ENCODE measurements around the gene MYO3B. TPM values are rescaled to one million over a fixed set of nuclear protein-coding genes. Genes with fewer than 3 reads are reported as not detected.
"Not testable (repeated sequence)": the region's sequence is repeated elsewhere in the genome, so short reads cannot be mapped to it uniquely, and the experiment has no call there.

The MYO3B gene
- total and polyA plus RNA-seq, 2 donors: 0.64 to 0.71 TPM

- H3K9me3 ChIP-seq (ENCODE audit: control insufficient read depth in 2 of 2, insufficient read depth in 1 of 2, low read length in 1 of 2); DNase-seq (ENCODE audit: low read depth in 6 of 9, low spot score in 9 of 9); H3K36me3 ChIP-seq (ENCODE audit: control insufficient read depth in 2 of 2, insufficient read depth in 2 of 2, low read length in 1 of 2); H3K4me1 ChIP-seq (ENCODE audit: control insufficient read depth in 2 of 2, insufficient read depth in 2 of 2, low read length in 2 of 2); H3K27me3 ChIP-seq (ENCODE audit: control insufficient read depth in 2 of 2, insufficient read depth in 1 of 2, low read length in 1 of 2); H3K27ac ChIP-seq (ENCODE audit: low read depth in 1 of 2, low read length in 1 of 2); H3K4me3 ChIP-seq (ENCODE audit: low read length in 2 of 2): not testable (repeated sequence)
These were observed 496.3 kb downstream of the MYO3B start for GRCh38 chr2:170674282-170674681.

GRCh38 chr2:170675701-170676100 is 497.8 kb downstream of the MYO3B start:
- Histone ChIP-seq H3K36me3 (ENCODE audit: control insufficient read depth in 2 of 2, insufficient read depth in 2 of 2, low read length in 1 of 2) (no peaks in the 10 kb centered on the region), H3K27ac (ENCODE audit: low read depth in 1 of 2, low read length in 1 of 2) (no peak overlapping the region), H3K4me1 (ENCODE audit: control insufficient read depth in 2 of 2, insufficient read depth in 2 of 2, low read length in 2 of 2) (peaks cover 0 to 5% of the 10 kb centered on the region in 2 donors), H3K9me3 (ENCODE audit: control insufficient read depth in 2 of 2, insufficient read depth in 1 of 2, low read length in 1 of 2) (no peaks in the 10 kb centered on the region), H3K27me3 (ENCODE audit: control insufficient read depth in 2 of 2, insufficient read depth in 1 of 2, low read length in 1 of 2) (no peaks in the 10 kb centered on the region), H3K4me3 (ENCODE audit: low read length in 2 of 2) (no peak overlapping the region)
- DNase-seq (ENCODE audit: low read depth in 6 of 9, low spot score in 9 of 9): no peak
- 91% methylated on average over 6 of the region's 6 CpGs for WGBS

- H3K4me3 ChIP-seq (ENCODE audit: low read length in 2 of 2): no peak overlapping the region
- H3K27ac ChIP-seq (ENCODE audit: low read depth in 1 of 2, low read length in 1 of 2): no peak overlapping the region
- peaks cover 0 to 5% of the 10 kb centered on the region in 2 donors for H3K4me1 ChIP-seq (ENCODE audit: control insufficient read depth in 2 of 2, insufficient read depth in 2 of 2, low read length in 2 of 2)
- H3K27me3 ChIP-seq (ENCODE audit: control insufficient read depth in 2 of 2, insufficient read depth in 1 of 2, low read length in 1 of 2): no peaks in the 10 kb centered on the region
- H3K9me3 ChIP-seq (ENCODE audit: control insufficient read depth in 2 of 2, insufficient read depth in 1 of 2, low read length in 1 of 2): no peaks in the 10 kb centered on the region
- peak in 1 of 9 donors; percentile 26 for DNase-seq (ENCODE audit: low read depth in 6 of 9, low spot score in 9 of 9)
- no peaks in the 10 kb centered on the region for H3K36me3 ChIP-seq (ENCODE audit: control insufficient read depth in 2 of 2, insufficient read depth in 2 of 2, low read length in 1 of 2)
- WGBS: 77% methylated on average over 5 of the region's 5 CpGs
These were observed 501.7 kb downstream of the MYO3B start for GRCh38 chr2:170679607-170680079.

GRCh38 chr2:170680172-170680941 is 502.4 kb downstream of the MYO3B start:
- 90% methylated on average over 2 of the region's 2 CpGs for WGBS
- no peaks in the 10 kb centered on the region for H3K9me3 ChIP-seq (ENCODE audit: control insufficient read depth in 2 of 2, insufficient read depth in 1 of 2, low read length in 1 of 2)

GRCh38 chr2:170681311-170681710 is 503.4 kb downstream of the MYO3B start:
- WGBS: 97% methylated on average over 1 of the region's 1 CpG

More at GRCh38 chr2:170680172-170680941, 502.4 kb downstream of the MYO3B start:
- Histone ChIP-seq H3K4me1 (ENCODE audit: control insufficient read depth in 2 of 2, insufficient read depth in 2 of 2, low read length in 2 of 2) (peaks cover 0 to 5% of the 10 kb centered on the region in 2 donors), H3K27me3 (ENCODE audit: control insufficient read depth in 2 of 2, insufficient read depth in 1 of 2, low read length in 1 of 2) (no peaks in the 10 kb centered on the region), H3K27ac (ENCODE audit: low read depth in 1 of 2, low read length in 1 of 2) (no peak overlapping the region), H3K4me3 (ENCODE audit: low read length in 2 of 2) (no peak overlapping the region), H3K36me3 (ENCODE audit: control insufficient read depth in 2 of 2, insufficient read depth in 2 of 2, low read length in 1 of 2) (no peaks in the 10 kb centered on the region)
- peak in 1 of 9 donors; percentile 24 for DNase-seq (ENCODE audit: low read depth in 6 of 9, low spot score in 9 of 9)

GRCh38 chr2:170685591-170685990 is 507.6 kb downstream of the MYO3B start:
- WGBS: 91% methylated on average over 4 of the region's 4 CpGs
- no peak overlapping the region for H3K27ac ChIP-seq (ENCODE audit: low read depth in 1 of 2, low read length in 1 of 2)
- no peak overlapping the region for H3K4me3 ChIP-seq (ENCODE audit: low read length in 2 of 2)
- H3K4me1 ChIP-seq (ENCODE audit: control insufficient read depth in 2 of 2, insufficient read depth in 2 of 2, low read length in 2 of 2): peaks cover 0 to under 1% of the 10 kb centered on the region in 2 donors
- H3K27me3 ChIP-seq (ENCODE audit: control insufficient read depth in 2 of 2, insufficient read depth in 1 of 2, low read length in 1 of 2): no peaks in the 10 kb centered on the region
- no peaks in the 10 kb centered on the region for H3K9me3 ChIP-seq (ENCODE audit: control insufficient read depth in 2 of 2, insufficient read depth in 1 of 2, low read length in 1 of 2)
- H3K36me3 ChIP-seq (ENCODE audit: control insufficient read depth in 2 of 2, insufficient read depth in 2 of 2, low read length in 1 of 2): no peaks in the 10 kb centered on the region
- DNase-seq (ENCODE audit: low read depth in 6 of 9, low spot score in 9 of 9): no peak

More at GRCh38 chr2:170681311-170681710, 503.4 kb downstream of the MYO3B start:
- no peaks in the 10 kb centered on the region for H3K27me3 ChIP-seq (ENCODE audit: control insufficient read depth in 2 of 2, insufficient read depth in 1 of 2, low read length in 1 of 2)
- peaks cover 0 to 5% of the 10 kb centered on the region in 2 donors for H3K4me1 ChIP-seq (ENCODE audit: control insufficient read depth in 2 of 2, insufficient read depth in 2 of 2, low read length in 2 of 2)
- no peaks in the 10 kb centered on the region for H3K9me3 ChIP-seq (ENCODE audit: control insufficient read depth in 2 of 2, insufficient read depth in 1 of 2, low read length in 1 of 2)
- DNase-seq (ENCODE audit: low read depth in 6 of 9, low spot score in 9 of 9): no peak
- H3K4me3 ChIP-seq (ENCODE audit: low read length in 2 of 2): no peak overlapping the region
- no peak overlapping the region for H3K27ac ChIP-seq (ENCODE audit: low read depth in 1 of 2, low read length in 1 of 2)
- no peaks in the 10 kb centered on the region for H3K36me3 ChIP-seq (ENCODE audit: control insufficient read depth in 2 of 2, insufficient read depth in 2 of 2, low read length in 1 of 2)

- DNase-seq (ENCODE audit: low read depth in 6 of 9, low spot score in 9 of 9): no peak
- Histone ChIP-seq H3K4me3 (ENCODE audit: low read length in 2 of 2) (no peak overlapping the region), H3K27me3 (ENCODE audit: control insufficient read depth in 2 of 2, insufficient read depth in 1 of 2, low read length in 1 of 2) (no peaks in the 10 kb centered on the region), H3K4me1 (ENCODE audit: control insufficient read depth in 2 of 2, insufficient read depth in 2 of 2, low read length in 2 of 2) (no peaks in the 10 kb centered on the region), H3K9me3 (ENCODE audit: control insufficient read depth in 2 of 2, insufficient read depth in 1 of 2, low read length in 1 of 2) (no peaks in the 10 kb centered on the region), H3K36me3 (ENCODE audit: control insufficient read depth in 2 of 2, insufficient read depth in 2 of 2, low read length in 1 of 2) (no peaks in the 10 kb centered on the region), H3K27ac (ENCODE audit: low read depth in 1 of 2, low read length in 1 of 2) (no peak overlapping the region)
- 96% methylated on average over 5 of the region's 5 CpGs for WGBS
These were observed 511.5 kb downstream of the MYO3B start for GRCh38 chr2:170689481-170689880.

GRCh38 chr2:170690640-170691039 is 512.7 kb downstream of the MYO3B start:
- Histone ChIP-seq H3K36me3 (ENCODE audit: control insufficient read depth in 2 of 2, insufficient read depth in 2 of 2, low read length in 1 of 2) (no peaks in the 10 kb centered on the region), H3K9me3 (ENCODE audit: control insufficient read depth in 2 of 2, insufficient read depth in 1 of 2, low read length in 1 of 2) (no peaks in the 10 kb centered on the region), H3K4me1 (ENCODE audit: control insufficient read depth in 2 of 2, insufficient read depth in 2 of 2, low read length in 2 of 2) (no peaks in the 10 kb centered on the region), H3K27ac (ENCODE audit: low read depth in 1 of 2, low read length in 1 of 2) (no peak overlapping the region), H3K27me3 (ENCODE audit: control insufficient read depth in 2 of 2, insufficient read depth in 1 of 2, low read length in 1 of 2) (no peaks in the 10 kb centered on the region), H3K4me3 (ENCODE audit: low read length in 2 of 2) (no peak overlapping the region)
- 90% methylated on average over 8 of the region's 8 CpGs for WGBS
- no peak for DNase-seq (ENCODE audit: low read depth in 6 of 9, low spot score in 9 of 9)

GRCh38 chr2:170694316-170694715 is 516.4 kb downstream of the MYO3B start:
- Histone ChIP-seq H3K27me3 (ENCODE audit: control insufficient read depth in 2 of 2, insufficient read depth in 1 of 2, low read length in 1 of 2) (no peaks in the 10 kb centered on the region), H3K4me3 (ENCODE audit: low read length in 2 of 2) (no peak overlapping the region), H3K36me3 (ENCODE audit: control insufficient read depth in 2 of 2, insufficient read depth in 2 of 2, low read length in 1 of 2) (no peaks in the 10 kb centered on the region), H3K4me1 (ENCODE audit: control insufficient read depth in 2 of 2, insufficient read depth in 2 of 2, low read length in 2 of 2) (peaks cover 0 to 4% of the 10 kb centered on the region in 2 donors), H3K27ac (ENCODE audit: low read depth in 1 of 2, low read length in 1 of 2) (no peak overlapping the region), H3K9me3 (ENCODE audit: control insufficient read depth in 2 of 2, insufficient read depth in 1 of 2, low read length in 1 of 2) (no peaks in the 10 kb centered on the region)
- DNase-seq (ENCODE audit: low read depth in 6 of 9, low spot score in 9 of 9): no peak
- WGBS: 79% methylated on average over 11 of the region's 11 CpGs
